Measurements from ENCODE around the gene TMEM151A. TPM values are rescaled to one million over a fixed set of nuclear protein-coding genes. Genes with fewer than 3 reads are reported as not detected.
A peak's percentile ranks its signal among the peaks of the same experiment; 100 is the strongest.
"Not testable (repeated sequence)": the region's sequence is repeated elsewhere in the genome, so short reads cannot be mapped to it uniquely, and the experiment has no call there.

The TMEM151A gene
- not detected for polyA plus RNA-seq

GRCh38 chr11:66291706-66292542 lies at the start of gene TMEM151A:
Gene TMEM151A (plus strand): TSS chr11:66291894. CDS start chr11:66292014, 120 bp downstream.
- Mint-ChIP-seq H3K4me3 (peak within 1 kb of the TSS; percentile 86 to 94 (median 92)), H3K27ac (peak within 1 kb of the TSS in 1 of 6 donors; percentile 50), H3K27me3 (ENCODE audit: low read depth in 3 of 3) (peaks cover 11 to 21% (median 17%) of the 10 kb centered on the region in 3 donors), H3K36me3 (peaks cover 0 to 4% (median 3%) of the 10 kb centered on the region in 3 donors), H3K4me1 (peaks cover 35% of the 10 kb centered on the region in 2 donors), H3K9me3 (peaks cover 0 to 2% (median 0%) of the 10 kb centered on the region in 6 donors)
- no peak for DNase-seq

- H3K27ac Mint-ChIP-seq = no peak overlapping the region
- peaks cover 8 to 25% (median 10%) of the 10 kb centered on the region in 3 donors for H3K36me3 Mint-ChIP-seq
- no peaks in the 10 kb centered on the region for H3K9me3 Mint-ChIP-seq
- H3K4me1 Mint-ChIP-seq = peaks cover 24 to 25% of the 10 kb centered on the region in 2 donors
- H3K27me3 Mint-ChIP-seq (ENCODE audit: low read depth in 3 of 3) = peaks cover 0 to 11% (median 7%) of the 10 kb centered on the region in 3 donors
- no peak for DNase-seq
- no peak overlapping the region for H3K4me3 Mint-ChIP-seq
Measured at GRCh38 chr11:66242095-66242765, 49.5 kb upstream of the TMEM151A start.

GRCh38 chr11:66243782-66244535 lies 47.7 kb upstream of the TMEM151A start:
- peaks cover 1 to 11% (median 2%) of the 10 kb centered on the region in 3 donors for H3K27me3 Mint-ChIP-seq (ENCODE audit: low read depth in 3 of 3)
- H3K36me3 Mint-ChIP-seq = peaks cover 5 to 21% (median 5%) of the 10 kb centered on the region in 3 donors

GRCh38 chr11:66247295-66247694 lies 44.4 kb upstream of the TMEM151A start:
- no peaks in the 10 kb centered on the region for H3K9me3 Mint-ChIP-seq
- peaks cover 0 to 8% (median 7%) of the 10 kb centered on the region in 3 donors for H3K27me3 Mint-ChIP-seq (ENCODE audit: low read depth in 3 of 3)
- DNase-seq = no peak
- H3K4me1 Mint-ChIP-seq = no peaks in the 10 kb centered on the region
- H3K27ac Mint-ChIP-seq = peak overlapping the region in 1 of 6 donors; percentile 26
- peaks cover 0 to 16% (median 3%) of the 10 kb centered on the region in 3 donors for H3K36me3 Mint-ChIP-seq
- no peak overlapping the region for H3K4me3 Mint-ChIP-seq

More at GRCh38 chr11:66243782-66244535, 47.7 kb upstream of the TMEM151A start:
- H3K4me3 Mint-ChIP-seq = no peak overlapping the region
- H3K9me3 Mint-ChIP-seq = no peaks in the 10 kb centered on the region
- DNase-seq = no peak
- H3K4me1 Mint-ChIP-seq = peaks cover 8% of the 10 kb centered on the region in 2 donors
- no peak overlapping the region for H3K27ac Mint-ChIP-seq

GRCh38 chr11:66247801-66248200 lies 43.9 kb upstream of the TMEM151A start:
- Mint-ChIP-seq H3K27ac (no peak overlapping the region), H3K36me3 (peaks cover 0 to 16% (median 3%) of the 10 kb centered on the region in 3 donors), H3K9me3 (no peaks in the 10 kb centered on the region), H3K4me1 (no peaks in the 10 kb centered on the region), H3K27me3 (ENCODE audit: low read depth in 3 of 3) (peaks cover 3 to 8% (median 7%) of the 10 kb centered on the region in 3 donors), H3K4me3 (no peak overlapping the region)
- DNase-seq = no peak

GRCh38 chr11:66248903-66249302 lies 42.8 kb upstream of the TMEM151A start:
- H3K27ac Mint-ChIP-seq = peak overlapping the region in 4 of 6 donors; percentile 22 to 80 (median 67)
- H3K27me3 Mint-ChIP-seq (ENCODE audit: low read depth in 3 of 3) = peaks cover 5 to 9% (median 9%) of the 10 kb centered on the region in 3 donors

GRCh38 chr11:66251809-66252208 lies 39.9 kb upstream of the TMEM151A start:
- H3K4me3 Mint-ChIP-seq = no peak overlapping the region
- peak overlapping the region in 2 of 6 donors; percentile 2 to 60 for H3K27ac Mint-ChIP-seq
- peaks cover 0 to 11% (median 3%) of the 10 kb centered on the region in 3 donors for H3K36me3 Mint-ChIP-seq
- peaks cover 5 to 15% (median 13%) of the 10 kb centered on the region in 3 donors for H3K27me3 Mint-ChIP-seq (ENCODE audit: low read depth in 3 of 3)
- peaks cover 4 to 8% of the 10 kb centered on the region in 2 donors for H3K4me1 Mint-ChIP-seq
- no peaks in the 10 kb centered on the region for H3K9me3 Mint-ChIP-seq
- DNase-seq = no peak

More at GRCh38 chr11:66248903-66249302, 42.8 kb upstream of the TMEM151A start:
- no peak overlapping the region for H3K4me3 Mint-ChIP-seq
- peaks cover 0 to 16% (median 3%) of the 10 kb centered on the region in 3 donors for H3K36me3 Mint-ChIP-seq
- no peaks in the 10 kb centered on the region for H3K4me1 Mint-ChIP-seq
- DNase-seq = no peak
- no peaks in the 10 kb centered on the region for H3K9me3 Mint-ChIP-seq

- peaks cover 0 to 11% (median 3%) of the 10 kb centered on the region in 3 donors for H3K36me3 Mint-ChIP-seq
- DNase-seq, H3K9me3 Mint-ChIP-seq, H3K4me3 Mint-ChIP-seq: not testable (repeated sequence)
- peak overlapping the region in 4 of 6 donors; percentile 26 to 70 (median 53) for H3K27ac Mint-ChIP-seq
- H3K4me1 Mint-ChIP-seq = peaks cover 9 to 12% of the 10 kb centered on the region in 2 donors
- peaks cover 9 to 21% (median 19%) of the 10 kb centered on the region in 3 donors for H3K27me3 Mint-ChIP-seq (ENCODE audit: low read depth in 3 of 3)
Measured at GRCh38 chr11:66253081-66253480, 38.6 kb upstream of the TMEM151A start.

- Mint-ChIP-seq H3K36me3 (peaks cover 2 to 14% (median 4%) of the 10 kb centered on the region in 3 donors), H3K27me3 (ENCODE audit: low read depth in 3 of 3) (peaks cover 8 to 18% (median 16%) of the 10 kb centered on the region in 3 donors)
Measured at GRCh38 chr11:66258473-66258893, 33.2 kb upstream of the TMEM151A start.

GRCh38 chr11:66259225-66259624 lies 32.5 kb upstream of the TMEM151A start:
- DNase-seq = no peak
- peaks cover 8 to 16% (median 16%) of the 10 kb centered on the region in 3 donors for H3K27me3 Mint-ChIP-seq (ENCODE audit: low read depth in 3 of 3)
- peak overlapping the region in 4 of 6 donors; percentile 17 to 53 (median 30) for H3K27ac Mint-ChIP-seq
- H3K4me3 Mint-ChIP-seq = peak overlapping the region in 4 of 5 donors; percentile 14 to 60 (median 40)
- H3K4me1 Mint-ChIP-seq = peaks cover 15 to 26% of the 10 kb centered on the region in 2 donors
- H3K9me3 Mint-ChIP-seq = no peaks in the 10 kb centered on the region
- H3K36me3 Mint-ChIP-seq = peaks cover 2 to 14% (median 4%) of the 10 kb centered on the region in 3 donors

More at GRCh38 chr11:66258473-66258893, 33.2 kb upstream of the TMEM151A start:
- peaks cover 15 to 26% of the 10 kb centered on the region in 2 donors for H3K4me1 Mint-ChIP-seq
- no peak for DNase-seq
- H3K9me3 Mint-ChIP-seq = no peaks in the 10 kb centered on the region
- peak overlapping the region; percentile 68 to 91 (median 90) for H3K4me3 Mint-ChIP-seq
- peak overlapping the region in 3 of 6 donors; percentile 32 to 69 (median 38) for H3K27ac Mint-ChIP-seq

- Mint-ChIP-seq H3K4me3 (peak overlapping the region in 1 of 5 donors; percentile 24), H3K4me1 (peaks cover 15 to 26% of the 10 kb centered on the region in 2 donors), H3K9me3 (no peaks in the 10 kb centered on the region), H3K36me3 (peaks cover 2 to 18% (median 4%) of the 10 kb centered on the region in 3 donors), H3K27ac (no peak overlapping the region), H3K27me3 (ENCODE audit: low read depth in 3 of 3) (peaks cover 8 to 16% (median 14%) of the 10 kb centered on the region in 3 donors)
- no peak for DNase-seq
Measured at GRCh38 chr11:66259956-66260355, 31.7 kb upstream of the TMEM151A start.

- H3K36me3 Mint-ChIP-seq = peaks cover 2 to 18% (median 4%) of the 10 kb centered on the region in 3 donors
Measured at GRCh38 chr11:66261578-66261977, 30.1 kb upstream of the TMEM151A start.

GRCh38 chr11:66262191-66262590 lies 29.5 kb upstream of the TMEM151A start:
- Mint-ChIP-seq H3K4me3 (no peak overlapping the region), H3K27me3 (ENCODE audit: low read depth in 3 of 3) (peaks cover 3 to 8% (median 5%) of the 10 kb centered on the region in 3 donors), H3K36me3 (peaks cover 2 to 18% (median 4%) of the 10 kb centered on the region in 3 donors), H3K4me1 (peaks cover 11 to 18% of the 10 kb centered on the region in 2 donors), H3K27ac (no peak overlapping the region), H3K9me3 (no peaks in the 10 kb centered on the region)
- DNase-seq = no peak

More at GRCh38 chr11:66261578-66261977, 30.1 kb upstream of the TMEM151A start:
- H3K27me3 Mint-ChIP-seq (ENCODE audit: low read depth in 3 of 3) = peaks cover 8 to 13% (median 9%) of the 10 kb centered on the region in 3 donors
- peak overlapping the region in 1 of 6 donors; percentile 23 for H3K27ac Mint-ChIP-seq
- no peaks in the 10 kb centered on the region for H3K9me3 Mint-ChIP-seq
- no peak for DNase-seq
- H3K4me1 Mint-ChIP-seq = peaks cover 13 to 21% of the 10 kb centered on the region in 2 donors
- H3K4me3 Mint-ChIP-seq = no peak overlapping the region
